Measurements from ENCODE around the gene TEK. TPM values are rescaled to one million over a fixed set of nuclear protein-coding genes. Genes with fewer than 3 reads are reported as not detected.

Gene TEK
- total and polyA plus RNA-seq, 2 donors (not counting 1 experiment from before 2014, with no cell fraction given), result not detected

DNA sequence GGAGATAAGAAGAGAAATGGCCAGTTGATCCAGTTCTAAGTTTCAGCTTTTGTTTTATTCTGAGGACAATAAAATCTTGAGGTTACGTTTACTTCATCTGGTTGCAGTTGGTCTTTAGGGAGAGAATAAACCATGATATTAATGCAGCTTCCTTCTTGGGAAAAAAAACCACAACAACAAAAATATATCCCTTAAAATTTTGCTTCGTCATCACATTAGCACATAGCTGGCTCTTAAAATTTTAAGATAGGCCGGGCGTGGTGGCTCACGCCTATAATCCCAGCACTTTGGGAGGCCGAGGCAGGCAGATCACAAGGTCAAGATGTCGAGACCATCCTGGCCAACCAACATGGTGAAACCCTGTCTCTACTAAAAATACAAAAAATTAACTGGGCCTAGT is 101.6 kb downstream of the TEK start:
- WGBS (ENCODE audit: insufficient coverage), result 94% methylated on average over 5 of the region's 7 CpGs
- Histone ChIP-seq H3K4me2 (replicated peaks; ENCODE audit: low read depth, low read length, poor library complexity, severe bottlenecking) (no peak overlapping the region), H3K4me3 (ENCODE audit: control extremely low read depth in 1 of 5, extremely low read depth in 1 of 5, insufficient read depth in 1 of 5, low read depth in 2 of 5, low read length in 4 of 5) (no peak overlapping the region), H3K36me3 (replicated peaks in 1 of 2; ENCODE audit: control extremely low read depth in 1 of 2, control insufficient read depth in 1 of 2, extremely low read depth in 1 of 2, insufficient read depth in 2 of 2, low read length in 1 of 2) (no peaks in the 10 kb centered on the region), H3K9me3 (ENCODE audit: control extremely low read depth in 1 of 3, control insufficient read depth in 2 of 3, insufficient read depth in 1 of 3, low read length in 2 of 3) (no peaks in the 10 kb centered on the region), H3K27ac (ENCODE audit: low read length in 2 of 2) (no peak overlapping the region), H2AFZ (ENCODE audit: insufficient read depth, low read depth, low read length, poor library complexity, severe bottlenecking) (no peak overlapping the region), H4K20me1 (ENCODE audit: control insufficient read depth, insufficient read depth, low read length, poor library complexity, severe bottlenecking) (no peaks in the 10 kb centered on the region), H3K27me3 (replicated peaks in 1 of 4; ENCODE audit: control extremely low read depth in 1 of 4, control insufficient read depth in 3 of 4, insufficient read depth in 4 of 4, low read length in 3 of 4) (no peaks in the 10 kb centered on the region), H3K9ac (ENCODE audit: low read length) (no peak overlapping the region), H3K79me2 (ENCODE audit: control insufficient read depth, insufficient read depth, low read length) (no peaks in the 10 kb centered on the region), H3K4me1 (ENCODE audit: control insufficient read depth in 2 of 2, insufficient read depth in 2 of 2, low read length in 2 of 2) (no peaks in the 10 kb centered on the region)
- intact Hi-C loops (cut with micrococcal nuclease), result no loop called here
- H3K9me3 Mint-ChIP-seq (ENCODE audit: insufficient read depth), result no peaks in the 10 kb centered on the region
- H3K27me3 Mint-ChIP-seq, result peaks cover 4% of the 10 kb centered on the region
- ATAC-seq (ENCODE audit: low read depth), result no peak
- H3K4me1 Mint-ChIP-seq, result no peaks in the 10 kb centered on the region
- no peak overlapping the region for H3K4me3 Mint-ChIP-seq
- DNase-seq, result no peak
- ChIA-PET CTCF (no interaction called here), POLR2A (no interaction called here)
- no peak overlapping the region for H3K27ac Mint-ChIP-seq
- no peak for TF ChIP-seq EZH2 (IDR thresholded peaks at IDR 0.05; ENCODE audit: borderline replicate concordance, insufficient read depth, low read depth, low read length, poor library complexity, severe bottlenecking)

DNA sequence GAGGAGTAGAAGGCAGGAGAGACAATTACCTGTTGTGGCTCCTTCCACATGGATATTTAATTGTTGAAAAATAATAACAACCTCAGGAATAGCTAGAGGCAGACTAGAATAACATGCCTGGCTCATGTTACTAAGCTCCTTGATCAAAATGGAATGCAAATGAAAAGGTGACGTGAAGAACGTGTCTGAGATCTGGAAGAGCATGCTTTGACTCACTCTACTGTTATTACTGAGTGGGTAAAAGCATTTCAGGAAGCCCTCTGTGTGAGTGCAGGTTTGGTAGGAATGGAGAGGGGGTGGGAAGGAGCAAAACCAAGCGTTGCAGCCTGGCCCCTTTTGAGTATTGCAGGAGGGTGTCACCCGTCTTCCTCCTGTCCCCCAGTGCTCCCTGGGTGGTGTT is 103.2 kb downstream of the TEK start:
- WGBS (ENCODE audit: insufficient coverage), result 79% methylated on average over 3 of the region's 4 CpGs
- no peak for TF ChIP-seq EZH2 (IDR thresholded peaks at IDR 0.05; ENCODE audit: borderline replicate concordance, insufficient read depth, low read depth, low read length, poor library complexity, severe bottlenecking)
- TF ChIP-seq, protein P1, sequence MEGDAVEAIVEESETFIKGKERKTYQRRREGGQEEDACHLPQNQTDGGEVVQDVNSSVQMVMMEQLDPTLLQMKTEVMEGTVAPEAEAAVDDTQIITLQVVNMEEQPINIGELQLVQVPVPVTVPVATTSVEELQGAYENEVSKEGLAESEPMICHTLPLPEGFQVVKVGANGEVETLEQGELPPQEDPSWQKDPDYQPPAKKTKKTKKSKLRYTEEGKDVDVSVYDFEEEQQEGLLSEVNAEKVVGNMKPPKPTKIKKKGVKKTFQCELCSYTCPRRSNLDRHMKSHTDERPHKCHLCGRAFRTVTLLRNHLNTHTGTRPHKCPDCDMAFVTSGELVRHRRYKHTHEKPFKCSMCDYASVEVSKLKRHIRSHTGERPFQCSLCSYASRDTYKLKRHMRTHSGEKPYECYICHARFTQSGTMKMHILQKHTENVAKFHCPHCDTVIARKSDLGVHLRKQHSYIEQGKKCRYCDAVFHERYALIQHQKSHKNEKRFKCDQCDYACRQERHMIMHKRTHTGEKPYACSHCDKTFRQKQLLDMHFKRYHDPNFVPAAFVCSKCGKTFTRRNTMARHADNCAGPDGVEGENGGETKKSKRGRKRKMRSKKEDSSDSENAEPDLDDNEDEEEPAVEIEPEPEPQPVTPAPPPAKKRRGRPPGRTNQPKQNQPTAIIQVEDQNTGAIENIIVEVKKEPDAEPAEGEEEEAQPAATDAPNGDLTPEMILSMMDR (IDR thresholded peaks at IDR 0.05), result no peak
- no peaks in the 10 kb centered on the region for H3K4me1 ChIP-seq (ENCODE audit: control insufficient read depth in 2 of 2, insufficient read depth in 2 of 2, low read length in 2 of 2)
- H3K9ac ChIP-seq (ENCODE audit: low read length), result no peak overlapping the region
- no peaks in the 10 kb centered on the region for H3K27me3 ChIP-seq (replicated peaks in 1 of 4; ENCODE audit: control extremely low read depth in 1 of 4, control insufficient read depth in 3 of 4, insufficient read depth in 4 of 4, low read length in 3 of 4)
- no peak overlapping the region for H3K4me3 Mint-ChIP-seq
- H4K20me1 ChIP-seq (ENCODE audit: control insufficient read depth, insufficient read depth, low read length, poor library complexity, severe bottlenecking), result no peaks in the 10 kb centered on the region
- CTCF ChIA-PET, result no interaction called here
- no peaks in the 10 kb centered on the region for H3K4me1 Mint-ChIP-seq
- intact Hi-C loops (cut with micrococcal nuclease), result no loop called here
- H3K36me3 ChIP-seq (replicated peaks in 1 of 2; ENCODE audit: control extremely low read depth in 1 of 2, control insufficient read depth in 1 of 2, extremely low read depth in 1 of 2, insufficient read depth in 2 of 2, low read length in 1 of 2), result no peaks in the 10 kb centered on the region
- H3K9me3 ChIP-seq (ENCODE audit: control extremely low read depth in 1 of 3, control insufficient read depth in 2 of 3, insufficient read depth in 1 of 3, low read length in 2 of 3), result no peaks in the 10 kb centered on the region
- H3K9me3 Mint-ChIP-seq (ENCODE audit: insufficient read depth), result no peaks in the 10 kb centered on the region
- DNase-seq (no peak), ATAC-seq (ENCODE audit: low read depth) (no peak)
- POLR2A ChIA-PET, result no interaction called here
- no peak overlapping the region for H3K4me2 ChIP-seq (replicated peaks; ENCODE audit: low read depth, low read length, poor library complexity, severe bottlenecking)
- no peaks in the 10 kb centered on the region for H3K79me2 ChIP-seq (ENCODE audit: control insufficient read depth, insufficient read depth, low read length)
- H3K27ac Mint-ChIP-seq, result no peak overlapping the region
- no peak overlapping the region for H3K4me3 ChIP-seq (ENCODE audit: control extremely low read depth in 1 of 5, extremely low read depth in 1 of 5, insufficient read depth in 1 of 5, low read depth in 2 of 5, low read length in 4 of 5)
- H2AFZ ChIP-seq (ENCODE audit: insufficient read depth, low read depth, low read length, poor library complexity, severe bottlenecking), result no peak overlapping the region
- H3K27me3 Mint-ChIP-seq, result no peaks in the 10 kb centered on the region
- H3K27ac ChIP-seq (ENCODE audit: low read length in 2 of 2), result no peak overlapping the region
